C4-2B (cell line): Measurements from ENCODE around the gene TECPR1.

Experiments used
- ZFX ChIP-seq: fragments of 450-650 bp; IDR thresholded peaks from 2 replicates; pipeline ENCODE4 v1.6.1; 2017
- TF ChIP-seq, protein P1 (sequence below): fragments of 450-650 bp; conservative IDR thresholded peaks from 2 replicates; pipeline ENCODE4 v1.5.1; 2017; ENCODE audit warnings: mild to moderate bottlenecking

- TF ChIP-seq, protein P1, sequence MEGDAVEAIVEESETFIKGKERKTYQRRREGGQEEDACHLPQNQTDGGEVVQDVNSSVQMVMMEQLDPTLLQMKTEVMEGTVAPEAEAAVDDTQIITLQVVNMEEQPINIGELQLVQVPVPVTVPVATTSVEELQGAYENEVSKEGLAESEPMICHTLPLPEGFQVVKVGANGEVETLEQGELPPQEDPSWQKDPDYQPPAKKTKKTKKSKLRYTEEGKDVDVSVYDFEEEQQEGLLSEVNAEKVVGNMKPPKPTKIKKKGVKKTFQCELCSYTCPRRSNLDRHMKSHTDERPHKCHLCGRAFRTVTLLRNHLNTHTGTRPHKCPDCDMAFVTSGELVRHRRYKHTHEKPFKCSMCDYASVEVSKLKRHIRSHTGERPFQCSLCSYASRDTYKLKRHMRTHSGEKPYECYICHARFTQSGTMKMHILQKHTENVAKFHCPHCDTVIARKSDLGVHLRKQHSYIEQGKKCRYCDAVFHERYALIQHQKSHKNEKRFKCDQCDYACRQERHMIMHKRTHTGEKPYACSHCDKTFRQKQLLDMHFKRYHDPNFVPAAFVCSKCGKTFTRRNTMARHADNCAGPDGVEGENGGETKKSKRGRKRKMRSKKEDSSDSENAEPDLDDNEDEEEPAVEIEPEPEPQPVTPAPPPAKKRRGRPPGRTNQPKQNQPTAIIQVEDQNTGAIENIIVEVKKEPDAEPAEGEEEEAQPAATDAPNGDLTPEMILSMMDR: no peak
- no peak for TF ChIP-seq ZFX
Observed at GRCh38 chr7:98248156-98248555, 3.9 kb downstream of the TECPR1 start.
